K562 (cell line): ENCODE measurements around the gene SLC7A4. TPM values are rescaled to one million over a fixed set of nuclear protein-coding genes. Genes with fewer than 3 reads are reported as not detected.

Experiments
- ATF6 ChIP-seq: sonication (generic); formaldehyde crosslinking; IDR thresholded peaks from 2 replicates; pipeline ENCODE4 v1.4.0; 2020; ENCODE audit warnings: mild to moderate bottlenecking, missing genetic modification reagents
- CTCFL ChIP-seq: IDR thresholded peaks from 2 replicates; pipeline ENCODE4 v1.6.1; 2011; ENCODE audit warnings: borderline replicate concordance, low read depth, mild to moderate bottlenecking, moderate library complexity, low read length; ENCODE audit not compliant: insufficient read depth, poor library complexity, severe bottlenecking
- ETS1 ChIP-seq: conservative IDR thresholded peaks from 2 replicates; pipeline ENCODE4 v1.6.1; 2011; ENCODE audit warnings: low read depth, mild to moderate bottlenecking, low read length; ENCODE audit not compliant: control insufficient read depth
- FOXK1 ChIP-seq: sonication (generic); formaldehyde crosslinking; IDR thresholded peaks from 2 replicates; pipeline ENCODE4 v1.8.0; 2022; ENCODE audit warnings: missing genetic modification reagents, mild to moderate bottlenecking, borderline replicate concordance
- GATAD2A ChIP-seq: fragments of 450-650 bp; IDR thresholded peaks from 2 replicates; pipeline ENCODE4 v1.6.1; 2017
- HCFC1 ChIP-seq: IDR thresholded peaks from 2 replicates; pipeline ENCODE4 v1.6.1; 2012; ENCODE audit warnings: low read depth, low read length, improper control_type of control experiment
- KAT8 ChIP-seq: fragments of 450-650 bp; IDR thresholded peaks from 2 replicates; pipeline ENCODE4 v1.6.1; 2016; ENCODE audit warnings: low read depth, mild to moderate bottlenecking
- NR3C1 ChIP-seq: sonication (generic); formaldehyde crosslinking; IDR thresholded peaks from 2 replicates; pipeline ENCODE4 v1.8.1; 2022; ENCODE audit warnings: missing genetic modification reagents
- PCBP2 ChIP-seq: fragments of 200-400 bp; formaldehyde crosslinking; IDR thresholded peaks from 2 replicates; pipeline ENCODE4 v1.6.1; 2018; ENCODE audit warnings: low read length, low read depth, mild to moderate bottlenecking, moderate library complexity; ENCODE audit not compliant: poor library complexity, severe bottlenecking
- POLR2AphosphoS2 ChIP-seq: IDR thresholded peaks from 2 replicates; pipeline ENCODE4 v1.6.1; 2012; ENCODE audit warnings: low read length, improper control_type of control experiment
- REST ChIP-seq, 2 experiments: fragments of 450-650 bp; formaldehyde crosslinking in 1 of 2; IDR thresholded peaks; 2 replicates each; pipeline versions ENCODE4 v1.4.0 to v1.6.1; 2014 to 2020; ENCODE audit warnings: mild to moderate bottlenecking in 2 of 2, borderline replicate concordance in 1 of 2, low read depth in 1 of 2
- ZBTB7A ChIP-seq: IDR thresholded peaks from 2 replicates; pipeline ENCODE4 v1.6.1; 2011; ENCODE audit warnings: low read depth, mild to moderate bottlenecking, low read length, moderate library complexity, borderline replicate concordance; ENCODE audit not compliant: control insufficient read depth
- ZNF668 ChIP-seq: fragments of 250-450 bp; sonication (Bioruptor Pico); IDR thresholded peaks from 2 replicates; pipeline ENCODE4 v1.8.0; 2022; ENCODE audit warnings: mild to moderate bottlenecking, inconsistent platforms
- polyA plus RNA-seq, 8 experiments: library from polyadenylated mRNA; depleted of rRNA in 4 of 8; stranded (reverse) in 5 of 8; unstranded in 3 of 8; fragments of >200 nt; fragmentation: Nextera tagmentation in 2 of 8; fragmentation: Illumina TruSeq in 1 of 8; extraction: Ambion mirVana in 2 of 8; extraction: Trizol in 1 of 8; gene quantifications; 2 replicates each; pipeline versions ENCODE4 v1.2.1 to v1.2.3, GENCODE V29; 2011 to 2014; ENCODE audit warnings: inconsistent platforms in 1 of 8, missing spikeins in 1 of 8
- total RNA-seq, 7 experiments: library from RNA; depleted of rRNA in 6 of 7; stranded (reverse); fragments of >200 nt in 6 of 7; fragmentation: Illumina TruSeq in 2 of 7; extraction: Trizol in 2 of 7; gene quantifications; 2 replicates each; pipeline versions ENCODE4 v1.2.1 to v1.2.3, GENCODE V29; 2011 to 2021; ENCODE audit warnings: low replicate concordance in 1 of 7

Gene SLC7A4
- total and polyA plus RNA-seq, 9 of the 15 experiments (the other 6 are each of a cell fraction or from before 2014, with no cell fraction given) = not detected

- TF ChIP-seq ETS1 (no peak), KAT8 (no peak), ATF6 (CRISPR knock-in tag) (no peak), NR3C1 (no peak), PCBP2 (no peak), FOXK1 (CRISPR knock-in tag) (no peak), GATAD2A (no peak), REST (IDR thresholded peaks at IDR 0.05; ENCODE audit: borderline replicate concordance) (no peak), REST (CRISPR knock-in tag; IDR thresholded peaks at IDR 0.05; ENCODE audit: low read depth) (no peak), POLR2AphosphoS2 (peak; percentile 29), CTCFL (no peak), ZNF668 (no peak), ZBTB7A (no peak), HCFC1 (no peak; the same call in 1 of the 2 replicates)
These were observed 32.0 kb downstream of the SLC7A4 start (continued) for GRCh38 chr22:21000207-21000986.
